ENCODE data around the gene MAPK8IP2.

The MAPK8IP2 gene

GRCh38 chr22:50584106-50585096 lies 16.2 kb upstream of the MAPK8IP2 start:
- Histone ChIP-seq H3K27me3 (ENCODE audit: low read depth, low read length) (no peaks in the 10 kb centered on the region), H3K27ac (ENCODE audit: low read length) (no peak overlapping the region), H3K4me1 (ENCODE audit: control insufficient read depth in 1 of 2, insufficient read depth in 2 of 2, low read length in 2 of 2) (peaks cover 10 to 11% of the 10 kb centered on the region in 2 donors), H3K9me3 (ENCODE audit: control insufficient read depth in 1 of 2, low read length in 2 of 2) (no peaks in the 10 kb centered on the region), H3K36me3 (ENCODE audit: control insufficient read depth in 1 of 2, insufficient read depth in 2 of 2, low read length in 2 of 2) (peaks cover 3 to 5% of the 10 kb centered on the region in 2 donors), H3K4me3 (ENCODE audit: low read depth in 1 of 2, low read length in 2 of 2) (peak overlapping the region in 1 of 2 donors; percentile 83)

GRCh38 chr22:50585238-50585637 lies 15.4 kb upstream of the MAPK8IP2 start:
- no peak overlapping the region for H3K4me3 ChIP-seq (ENCODE audit: low read depth in 1 of 2, low read length in 2 of 2)
- peaks cover under 1 to 3% of the 10 kb centered on the region in 2 donors for H3K36me3 ChIP-seq (ENCODE audit: control insufficient read depth in 1 of 2, insufficient read depth in 2 of 2, low read length in 2 of 2)
- H3K9me3 ChIP-seq (ENCODE audit: control insufficient read depth in 1 of 2, low read length in 2 of 2) = no peaks in the 10 kb centered on the region
- H3K4me1 ChIP-seq (ENCODE audit: control insufficient read depth in 1 of 2, insufficient read depth in 2 of 2, low read length in 2 of 2) = peaks cover 10 to 11% of the 10 kb centered on the region in 2 donors
- H3K27ac ChIP-seq (ENCODE audit: low read length) = no peak overlapping the region
- H3K27me3 ChIP-seq (ENCODE audit: low read depth, low read length) = no peaks in the 10 kb centered on the region

GRCh38 chr22:50585781-50586180 lies 14.8 kb upstream of the MAPK8IP2 start:
- Histone ChIP-seq H3K36me3 (ENCODE audit: control insufficient read depth in 1 of 2, insufficient read depth in 2 of 2, low read length in 2 of 2) (peaks cover 0 to 3% of the 10 kb centered on the region in 2 donors), H3K9me3 (ENCODE audit: control insufficient read depth in 1 of 2, low read length in 2 of 2) (no peaks in the 10 kb centered on the region), H3K27me3 (ENCODE audit: low read depth, low read length) (no peaks in the 10 kb centered on the region), H3K4me1 (ENCODE audit: control insufficient read depth in 1 of 2, insufficient read depth in 2 of 2, low read length in 2 of 2) (peaks cover 10 to 11% of the 10 kb centered on the region in 2 donors), H3K4me3 (ENCODE audit: low read depth in 1 of 2, low read length in 2 of 2) (no peak overlapping the region), H3K27ac (ENCODE audit: low read length) (no peak overlapping the region)

- no peaks in the 10 kb centered on the region for H3K27me3 ChIP-seq (ENCODE audit: low read depth, low read length)
- H3K4me1 ChIP-seq (ENCODE audit: control insufficient read depth in 1 of 2, insufficient read depth in 2 of 2, low read length in 2 of 2) = peaks cover 6 to 10% of the 10 kb centered on the region in 2 donors
- H3K27ac ChIP-seq (ENCODE audit: low read length) = no peak overlapping the region
- peaks cover 0 to 3% of the 10 kb centered on the region in 2 donors for H3K36me3 ChIP-seq (ENCODE audit: control insufficient read depth in 1 of 2, insufficient read depth in 2 of 2, low read length in 2 of 2)
- no peak overlapping the region for H3K4me3 ChIP-seq (ENCODE audit: low read depth in 1 of 2, low read length in 2 of 2)
- no peaks in the 10 kb centered on the region for H3K9me3 ChIP-seq (ENCODE audit: control insufficient read depth in 1 of 2, low read length in 2 of 2)
Observed at GRCh38 chr22:50586416-50586815, 14.2 kb upstream of the MAPK8IP2 start.

- no peak overlapping the region for H3K4me3 ChIP-seq (ENCODE audit: low read depth in 1 of 2, low read length in 2 of 2)
- H3K4me1 ChIP-seq (ENCODE audit: control insufficient read depth in 1 of 2, insufficient read depth in 2 of 2, low read length in 2 of 2) = peaks cover 0 to 6% of the 10 kb centered on the region in 2 donors
- no peaks in the 10 kb centered on the region for H3K27me3 ChIP-seq (ENCODE audit: low read depth, low read length)
- H3K36me3 ChIP-seq (ENCODE audit: control insufficient read depth in 1 of 2, insufficient read depth in 2 of 2, low read length in 2 of 2) = peaks cover 0 to 2% of the 10 kb centered on the region in 2 donors
- H3K9me3 ChIP-seq (ENCODE audit: control insufficient read depth in 1 of 2, low read length in 2 of 2) = no peaks in the 10 kb centered on the region
- H3K27ac ChIP-seq (ENCODE audit: low read length) = no peak overlapping the region
Observed at GRCh38 chr22:50587407-50587806, 13.2 kb upstream of the MAPK8IP2 start.

GRCh38 chr22:50595189-50595588 lies 5.4 kb upstream of the MAPK8IP2 start:
- Histone ChIP-seq H3K4me1 (ENCODE audit: control insufficient read depth in 1 of 2, insufficient read depth in 2 of 2, low read length in 2 of 2) (no peaks in the 10 kb centered on the region), H3K27ac (ENCODE audit: low read length) (no peak overlapping the region)

GRCh38 chr22:50597097-50597496 lies 3.5 kb upstream of the MAPK8IP2 start:
- Histone ChIP-seq H3K9me3 (ENCODE audit: control insufficient read depth in 1 of 2, low read length in 2 of 2) (no peaks in the 10 kb centered on the region), H3K36me3 (ENCODE audit: control insufficient read depth in 1 of 2, insufficient read depth in 2 of 2, low read length in 2 of 2) (peaks cover 0 to 7% of the 10 kb centered on the region in 2 donors), H3K27me3 (ENCODE audit: low read depth, low read length) (peaks cover 13% of the 10 kb centered on the region), H3K4me3 (ENCODE audit: low read depth in 1 of 2, low read length in 2 of 2) (no peak overlapping the region), H3K27ac (ENCODE audit: low read length) (no peak overlapping the region), H3K4me1 (ENCODE audit: control insufficient read depth in 1 of 2, insufficient read depth in 2 of 2, low read length in 2 of 2) (peaks cover 0 to 4% of the 10 kb centered on the region in 2 donors)

More at GRCh38 chr22:50595189-50595588, 5.4 kb upstream of the MAPK8IP2 start:
- H3K4me3 ChIP-seq (ENCODE audit: low read depth in 1 of 2, low read length in 2 of 2) = no peak overlapping the region
- peaks cover 0 to 7% of the 10 kb centered on the region in 2 donors for H3K36me3 ChIP-seq (ENCODE audit: control insufficient read depth in 1 of 2, insufficient read depth in 2 of 2, low read length in 2 of 2)
- peaks cover 11% of the 10 kb centered on the region for H3K27me3 ChIP-seq (ENCODE audit: low read depth, low read length)
- H3K9me3 ChIP-seq (ENCODE audit: control insufficient read depth in 1 of 2, low read length in 2 of 2) = no peaks in the 10 kb centered on the region

- Histone ChIP-seq H3K27me3 (ENCODE audit: low read depth, low read length) (peaks cover 28% of the 10 kb centered on the region), H3K4me3 (ENCODE audit: low read depth in 1 of 2, low read length in 2 of 2) (peak overlapping the region in 1 of 2 donors; percentile 32)
Observed at GRCh38 chr22:50599816-50600455, 657 bp upstream of the MAPK8IP2 start.

GRCh38 chr22:50600967-50601668 lies 525 bp downstream of the MAPK8IP2 start:
- Histone ChIP-seq H3K27me3 (ENCODE audit: low read depth, low read length) (peaks cover 28% of the 10 kb centered on the region), H3K27ac (ENCODE audit: low read length) (no peak overlapping the region), H3K4me3 (ENCODE audit: low read depth in 1 of 2, low read length in 2 of 2) (peak overlapping the region in 1 of 2 donors; percentile 56), H3K36me3 (ENCODE audit: control insufficient read depth in 1 of 2, insufficient read depth in 2 of 2, low read length in 2 of 2) (peaks cover 0 to 7% of the 10 kb centered on the region in 2 donors), H3K9me3 (ENCODE audit: control insufficient read depth in 1 of 2, low read length in 2 of 2) (no peaks in the 10 kb centered on the region), H3K4me1 (ENCODE audit: control insufficient read depth in 1 of 2, insufficient read depth in 2 of 2, low read length in 2 of 2) (peaks cover 0 to 4% of the 10 kb centered on the region in 2 donors)

More at GRCh38 chr22:50599816-50600455, 657 bp upstream of the MAPK8IP2 start:
- Histone ChIP-seq H3K9me3 (ENCODE audit: control insufficient read depth in 1 of 2, low read length in 2 of 2) (no peaks in the 10 kb centered on the region), H3K4me1 (ENCODE audit: control insufficient read depth in 1 of 2, insufficient read depth in 2 of 2, low read length in 2 of 2) (peaks cover 0 to 4% of the 10 kb centered on the region in 2 donors), H3K36me3 (ENCODE audit: control insufficient read depth in 1 of 2, insufficient read depth in 2 of 2, low read length in 2 of 2) (peaks cover 0 to 7% of the 10 kb centered on the region in 2 donors), H3K27ac (ENCODE audit: low read length) (no peak overlapping the region)

- Histone ChIP-seq H3K27me3 (ENCODE audit: low read depth, low read length) (peaks cover 28% of the 10 kb centered on the region), H3K4me3 (ENCODE audit: low read depth in 1 of 2, low read length in 2 of 2) (no peak overlapping the region), H3K4me1 (ENCODE audit: control insufficient read depth in 1 of 2, insufficient read depth in 2 of 2, low read length in 2 of 2) (peaks cover 0 to 4% of the 10 kb centered on the region in 2 donors), H3K27ac (ENCODE audit: low read length) (no peak overlapping the region), H3K9me3 (ENCODE audit: control insufficient read depth in 1 of 2, low read length in 2 of 2) (no peaks in the 10 kb centered on the region), H3K36me3 (ENCODE audit: control insufficient read depth in 1 of 2, insufficient read depth in 2 of 2, low read length in 2 of 2) (peaks cover 0 to 6% of the 10 kb centered on the region in 2 donors)
Observed at GRCh38 chr22:50601669-50602337, 1.2 kb downstream of the MAPK8IP2 start.
